HEK293 (cell line): Measurements from ENCODE around the gene LENEP.

ENCODE experiments used
- CTCF ChIA-PET: fragments of 350-600 bp; formaldehyde crosslinking; extraction: SDS; loops from one replicate; lab custom pipeline; 2021; ENCODE audit warnings: antibody characterized with exemption; lab: Yijun Ruan, JAX
- POLR2A ChIA-PET: fragments of 300-600 bp; formaldehyde crosslinking; extraction: SDS; loops from one replicate; lab custom pipeline; 2020; ENCODE audit warnings: antibody characterized with exemption, inconsistent platforms; lab: Yijun Ruan, JAX
- H3K27ac ChIP-seq: fragments of 200-500 bp; sonication (Bioruptor generic); 2 replicates; pipeline ENCODE4 v1.5.1; 2014; ENCODE audit warnings: low read depth, low read length, control low read depth, inconsistent platforms; ENCODE audit errors: extremely low read depth
- H3K36me3 ChIP-seq, 2 experiments: fragments of 200-500 bp in 1 of 2; sonication (Bioruptor generic) in 1 of 2; 1 replicate in 1 of 2; 2 replicates in 1 of 2; pipeline ENCODE4 v1.5.1; 2014 to 2017; ENCODE audit warnings: inconsistent platforms in 2 of 2, low read length in 2 of 2; ENCODE audit not compliant: control insufficient read depth in 2 of 2, insufficient read depth in 1 of 2
- H3K4me1 ChIP-seq: fragments of 200-500 bp; sonication (Bioruptor generic); 2 replicates; pipeline ENCODE4 v1.5.1; 2014; ENCODE audit warnings: mild to moderate bottlenecking, low read length, inconsistent platforms; ENCODE audit not compliant: control insufficient read depth, insufficient read depth
- H3K4me3 ChIP-seq: 2 replicates; pipeline ENCODE4 v1.5.1; 2011; ENCODE audit warnings: low read depth, mild to moderate bottlenecking, control low read depth, low read length, moderate library complexity
- H3K9me3 ChIP-seq: fragments of 200-500 bp; sonication (Bioruptor generic); 2 replicates; pipeline ENCODE4 v1.5.1; 2014; ENCODE audit warnings: low read depth, low read length, inconsistent platforms; ENCODE audit not compliant: control insufficient read depth, insufficient read depth
- GLI4 ChIP-seq: fragments of 450-650 bp; formaldehyde crosslinking; IDR thresholded peaks from 2 replicates; pipeline ENCODE4 v1.5.1; 2016; ENCODE audit warnings: missing biosample characterization, missing genetic modification characterization
- GLIS2 ChIP-seq: fragments of 450-650 bp; formaldehyde crosslinking; IDR thresholded peaks from 2 replicates; pipeline ENCODE4 v1.5.1; 2016; ENCODE audit warnings: missing biosample characterization, missing genetic modification characterization
- INSM2 ChIP-seq: fragments of 450-650 bp; formaldehyde crosslinking; IDR thresholded peaks from 2 replicates; pipeline ENCODE4 v1.5.1; 2016; ENCODE audit warnings: missing biosample characterization, missing genetic modification characterization
- KLF8 ChIP-seq: fragments of 450-650 bp; formaldehyde crosslinking; IDR thresholded peaks from 2 replicates; pipeline ENCODE4 v1.5.1; 2016; ENCODE audit warnings: missing biosample characterization, missing genetic modification characterization
- KLF9 ChIP-seq: fragments of 450-650 bp; formaldehyde crosslinking; IDR thresholded peaks from 2 replicates; pipeline ENCODE4 v1.5.1; 2016; ENCODE audit warnings: missing biosample characterization, missing genetic modification characterization, low read depth
- MYNN ChIP-seq: fragments of 450-650 bp; formaldehyde crosslinking; IDR thresholded peaks from 2 replicates; pipeline ENCODE4 v1.5.1; 2016; ENCODE audit warnings: missing biosample characterization, missing genetic modification characterization, borderline replicate concordance
- RBAK ChIP-seq: fragments of 450-650 bp; formaldehyde crosslinking; IDR thresholded peaks from 2 replicates; pipeline ENCODE4 v1.5.1; 2016; ENCODE audit warnings: missing biosample characterization, missing genetic modification characterization
- REST ChIP-seq: fragments of 450-650 bp; formaldehyde crosslinking; IDR thresholded peaks from 2 replicates; pipeline ENCODE4 v1.5.1; 2016; ENCODE audit warnings: missing biosample characterization, missing genetic modification characterization
- ZBTB17 ChIP-seq: fragments of 450-650 bp; formaldehyde crosslinking; IDR thresholded peaks from 2 replicates; pipeline ENCODE4 v1.5.1; 2016; ENCODE audit warnings: missing biosample characterization, missing genetic modification characterization
- ZFP41 ChIP-seq: fragments of 450-650 bp; formaldehyde crosslinking; IDR thresholded peaks from 2 replicates; pipeline ENCODE4 v1.5.1; 2016; ENCODE audit warnings: missing biosample characterization, missing genetic modification characterization, borderline replicate concordance
- ZNF121 ChIP-seq: fragments of 450-650 bp; formaldehyde crosslinking; IDR thresholded peaks from 2 replicates; pipeline ENCODE4 v1.5.1; 2016; ENCODE audit warnings: missing biosample characterization, missing genetic modification characterization
- ZNF16 ChIP-seq: fragments of 450-650 bp; formaldehyde crosslinking; IDR thresholded peaks from 2 replicates; pipeline ENCODE4 v1.5.1; 2016; ENCODE audit warnings: low read depth, missing biosample characterization, missing genetic modification characterization
- ZNF169 ChIP-seq: fragments of 450-650 bp; formaldehyde crosslinking; IDR thresholded peaks from 2 replicates; pipeline ENCODE4 v1.5.1; 2016; ENCODE audit warnings: missing biosample characterization, missing genetic modification characterization
- ZNF19 ChIP-seq: fragments of 450-650 bp; formaldehyde crosslinking; IDR thresholded peaks from 2 replicates; pipeline ENCODE4; 2016; ENCODE audit warnings: missing biosample characterization, missing genetic modification characterization, low read depth
- ZNF26 ChIP-seq: fragments of 450-650 bp; formaldehyde crosslinking; IDR thresholded peaks from 2 replicates; pipeline ENCODE4 v1.5.1; 2016; ENCODE audit warnings: missing biosample characterization, missing genetic modification characterization
- ZNF280C ChIP-seq: fragments of 450-650 bp; formaldehyde crosslinking; IDR thresholded peaks from 2 replicates; pipeline ENCODE4 v1.5.1; 2016; ENCODE audit warnings: missing biosample characterization, missing genetic modification characterization
- ZNF324 ChIP-seq: fragments of 450-650 bp; formaldehyde crosslinking; IDR thresholded peaks from 2 replicates; pipeline ENCODE4 v1.5.1; 2016; ENCODE audit warnings: missing biosample characterization, missing genetic modification characterization
- ZNF416 ChIP-seq: fragments of 450-650 bp; formaldehyde crosslinking; IDR thresholded peaks from 2 replicates; pipeline ENCODE4 v1.5.1; 2016; ENCODE audit warnings: missing biosample characterization, missing genetic modification characterization
- ZNF501 ChIP-seq: fragments of 450-650 bp; formaldehyde crosslinking; IDR thresholded peaks from 2 replicates; pipeline ENCODE4 v1.5.1; 2016; ENCODE audit warnings: missing biosample characterization, missing genetic modification characterization
- ZNF521 ChIP-seq: fragments of 450-650 bp; formaldehyde crosslinking; IDR thresholded peaks from 2 replicates; pipeline ENCODE4 v1.5.1; 2017; ENCODE audit warnings: missing biosample characterization, mild to moderate bottlenecking, missing genetic modification characterization
- ZNF658 ChIP-seq: fragments of 450-650 bp; formaldehyde crosslinking; IDR thresholded peaks from 2 replicates; pipeline ENCODE4; 2016; ENCODE audit warnings: missing biosample characterization, missing genetic modification characterization
- ZNF692 ChIP-seq: fragments of 450-650 bp; formaldehyde crosslinking; IDR thresholded peaks from 2 replicates; pipeline ENCODE4 v1.5.1; 2016; ENCODE audit warnings: missing biosample characterization, missing genetic modification characterization
- ZNF830 ChIP-seq: fragments of 450-650 bp; IDR thresholded peaks from 2 replicates; pipeline ENCODE4 v1.5.0; 2018; ENCODE audit warnings: missing biosample characterization, missing genetic modification characterization, low read depth, mild to moderate bottlenecking, moderate library complexity
- ZSCAN23 ChIP-seq: fragments of 450-650 bp; formaldehyde crosslinking; IDR thresholded peaks from 2 replicates; pipeline ENCODE4 v1.5.1; 2016; ENCODE audit warnings: missing biosample characterization, missing genetic modification characterization
- ZSCAN4 ChIP-seq: fragments of 450-650 bp; formaldehyde crosslinking; IDR thresholded peaks from 2 replicates; pipeline ENCODE4 v1.5.1; 2017; ENCODE audit warnings: missing biosample characterization, missing genetic modification characterization

Gene LENEP

GRCh38 chr1:154953611-154954038 lies 39.8 kb upstream of the LENEP start:
- TF ChIP-seq ZNF26: no peak
- no peak for TF ChIP-seq REST (tag by site-specific recombination)
- TF ChIP-seq ZNF658: no peak
- no peak for TF ChIP-seq ZNF692
- TF ChIP-seq ZFP41 (tag by site-specific recombination): no peak
- TF ChIP-seq KLF8: no peak
- no peak for TF ChIP-seq ZBTB17 (tag by site-specific recombination)
- TF ChIP-seq ZNF169 (tag by site-specific recombination): no peak
- TF ChIP-seq ZNF19: no peak
- TF ChIP-seq ZNF416 (tag by site-specific recombination): no peak
- no peak for TF ChIP-seq KLF9
- TF ChIP-seq ZNF121: no peak
- POLR2A ChIA-PET: no interaction called here
- H3K4me1 ChIP-seq: peaks cover 2% of the 10 kb centered on the region; the same call in 1 of the 2 replicates
- H3K4me3 ChIP-seq: no peak overlapping the region
- no peaks in the 10 kb centered on the region for H3K9me3 ChIP-seq
- CTCF ChIA-PET: interaction anchor here (0.7 kb wide), 1 partner anchor 64 kb away, joined by 3 read pairs; no protein-coding TSS in a partner anchor
- peaks cover 2 to 17% of the 10 kb centered on the region in 2 experiments; a peak in 2 of 3 replicates for H3K36me3 ChIP-seq
- no peak overlapping the region for H3K27ac ChIP-seq

GRCh38 chr1:154954541-154954940 lies 38.8 kb upstream of the LENEP start:
- peaks cover 2% of the 10 kb centered on the region; the same call in 1 of the 2 replicates for H3K4me1 ChIP-seq
- ChIA-PET POLR2A (interaction anchor here (1.4 to 2.1 kb wide), 2 partner anchors 29 to 62 kb away, joined by 5 to 7 read pairs; partner anchors contain the start of gene FLAD1), CTCF (interaction anchor here (0.7 to 3.0 kb wide), 5 partner anchors 14 to 395 kb away, joined by 3 to 9 read pairs (median 4); no protein-coding TSS in a partner anchor)
- peaks cover 3 to 26% of the 10 kb centered on the region in 2 experiments; a peak in 2 of 3 replicates for H3K36me3 ChIP-seq
- H3K9me3 ChIP-seq: no peaks in the 10 kb centered on the region
- H3K27ac ChIP-seq: no peak overlapping the region
- H3K4me3 ChIP-seq: no peak overlapping the region
- TF ChIP-seq ZNF521 (tag by site-specific recombination) (no peak), ZNF501 (tag by site-specific recombination) (no peak), ZNF324 (tag by site-specific recombination) (no peak), GLI4 (tag by site-specific recombination) (no peak), ZNF416 (tag by site-specific recombination) (no peak), INSM2 (tag by site-specific recombination) (no peak), ZSCAN23 (tag by site-specific recombination) (no peak), MYNN (tag by site-specific recombination) (no peak), ZNF280C (no peak), ZNF16 (tag by site-specific recombination) (no peak), ZSCAN4 (tag by site-specific recombination) (no peak), GLIS2 (tag by site-specific recombination) (no peak), RBAK (no peak), ZNF830 (tag by site-specific recombination) (no peak)
